NCI-H524 treated with DMSO at 0.1 percent for 48 hours (cell line): ENCODE measurements around the gene ROBO4.
A peak's percentile ranks its signal among the peaks of the same experiment; 100 is the strongest.

Experiments used
- DNase-seq: peaks from one replicate; lab custom pipeline; 2025; lab: John Stamatoyannopoulos, UW

The ROBO4 gene

GRCh38 chr11:124840666-124841065 is 57.0 kb downstream of the ROBO4 start:
- no peak for DNase-seq

GRCh38 chr11:124839972-124840621 is 57.6 kb downstream of the ROBO4 start:
- DNase-seq = no peak

- peak; percentile 18 for DNase-seq
These were observed 58.3 kb downstream of the ROBO4 start for GRCh38 chr11:124839128-124839971.

- no peak for DNase-seq
These were observed 58.9 kb downstream of the ROBO4 start for GRCh38 chr11:124838805-124839127.

- DNase-seq = peak; percentile 29
These were observed 60.2 kb downstream of the ROBO4 start for GRCh38 chr11:124837491-124837856.

- no peak for DNase-seq
These were observed 61.7 kb downstream of the ROBO4 start for GRCh38 chr11:124835918-124836317.

- DNase-seq = no peak
These were observed 63.0 kb downstream of the ROBO4 start for GRCh38 chr11:124834526-124835180.
